Islet precursor cell (in vitro differentiated cells): ENCODE data around the gene PHKA1.
"Not testable (repeated sequence)": the region's sequence is repeated elsewhere in the genome, so short reads cannot be mapped to it uniquely, and the experiment has no call there.

Experiments
- DNase-seq: peaks from one replicate; pipeline ENCODE4 v3.0.0-alpha.2; 2018

PHKA1 gene

GRCh38 chrX:72713599-72714477, at the start of gene PHKA1:
TSS of gene PHKA1 (minus strand) at chrX:72714306. CDS start at chrX:72713880, 426 bp downstream.
- DNase-seq, result peak; percentile 78

GRCh38 chrX:72760454-72760853, 46.3 kb upstream of the PHKA1 start:
- not testable (repeated sequence) for DNase-seq

GRCh38 chrX:72748545-72748944, 34.4 kb upstream of the PHKA1 start:
- not testable (repeated sequence) for DNase-seq

GRCh38 chrX:72745546-72745945, 31.4 kb upstream of the PHKA1 start:
- not testable (repeated sequence) for DNase-seq

GRCh38 chrX:72735561-72735960, 21.5 kb upstream of the PHKA1 start:
- no peak for DNase-seq

- DNase-seq, result not testable (repeated sequence)
Measured at GRCh38 chrX:72733636-72734035, 19.5 kb upstream of the PHKA1 start.

- no peak for DNase-seq
Measured at GRCh38 chrX:72727846-72728245, 13.7 kb upstream of the PHKA1 start.

- DNase-seq, result no peak
Measured at GRCh38 chrX:72716766-72717165, 2.7 kb upstream of the PHKA1 start.

- DNase-seq, result no peak
Measured at GRCh38 chrX:72715546-72715945, 1.4 kb upstream of the PHKA1 start.

- peak; percentile 84 for DNase-seq
Measured at GRCh38 chrX:72714478-72714916, 391 bp upstream of the PHKA1 start.

GRCh38 chrX:72713130-72713529, 976 bp downstream of the PHKA1 start:
- DNase-seq, result no peak

GRCh38 chrX:72712094-72712755, 1.9 kb downstream of the PHKA1 start:
- DNase-seq, result no peak

GRCh38 chrX:72705814-72706213, 8.3 kb downstream of the PHKA1 start:
- DNase-seq, result no peak

- DNase-seq, result no peak
Measured at GRCh38 chrX:72705111-72705510, 9.0 kb downstream of the PHKA1 start.

GRCh38 chrX:72694170-72694569, 19.9 kb downstream of the PHKA1 start:
- DNase-seq, result no peak

- no peak for DNase-seq
Measured at GRCh38 chrX:72693477-72693876, 20.6 kb downstream of the PHKA1 start.

- no peak for DNase-seq
Measured at GRCh38 chrX:72687396-72687795, 26.7 kb downstream of the PHKA1 start.

- no peak for DNase-seq
Measured at GRCh38 chrX:72685810-72686456, 28.2 kb downstream of the PHKA1 start.

GRCh38 chrX:72685018-72685417, 29.1 kb downstream of the PHKA1 start:
- no peak for DNase-seq

- DNase-seq, result no peak
Measured at GRCh38 chrX:72683631-72684030, 30.5 kb downstream of the PHKA1 start.

GRCh38 chrX:72676465-72676864, 37.6 kb downstream of the PHKA1 start:
- DNase-seq, result no peak

- DNase-seq, result not testable (repeated sequence)
Measured at GRCh38 chrX:72673951-72674350, 40.2 kb downstream of the PHKA1 start.

- DNase-seq, result not testable (repeated sequence)
Measured at GRCh38 chrX:72669508-72669907, 44.6 kb downstream of the PHKA1 start.

GRCh38 chrX:72666451-72666850, 47.7 kb downstream of the PHKA1 start:
- DNase-seq, result no peak
